Measurements from ENCODE around the gene GRM8.
"Not testable (repeated sequence)": the region's sequence is repeated elsewhere in the genome, so short reads cannot be mapped to it uniquely, and the experiment has no call there.

The GRM8 gene

GRCh38 chr7:126720232-126720631 lies 532.5 kb downstream of the GRM8 start:
- no peak for DNase-seq (ENCODE audit: low read depth in 2 of 2)

GRCh38 chr7:126718419-126718818 lies 534.3 kb downstream of the GRM8 start:
- DNase-seq (ENCODE audit: low read depth in 2 of 2), result no peak

- DNase-seq (ENCODE audit: low read depth in 2 of 2), result no peak
These were observed 536.4 kb downstream of the GRM8 start for GRCh38 chr7:126716321-126716720.

- no peak for DNase-seq (ENCODE audit: low read depth in 2 of 2)
These were observed 537.7 kb downstream of the GRM8 start for GRCh38 chr7:126715076-126715475.

GRCh38 chr7:126702242-126703016 lies 550.3 kb downstream of the GRM8 start:
- no peak for DNase-seq (ENCODE audit: low read depth in 2 of 2)

GRCh38 chr7:126700807-126701604 lies 551.7 kb downstream of the GRM8 start:
- peak in 1 of 2 donors; percentile 6 for DNase-seq (ENCODE audit: low read depth in 2 of 2)

- no peak for DNase-seq (ENCODE audit: low read depth in 2 of 2)
These were observed 553.0 kb downstream of the GRM8 start for GRCh38 chr7:126699707-126700106.

- no peak for DNase-seq (ENCODE audit: low read depth in 2 of 2)
These were observed 553.8 kb downstream of the GRM8 start for GRCh38 chr7:126698909-126699308.

- no peak for DNase-seq (ENCODE audit: low read depth in 2 of 2)
These were observed 554.3 kb downstream of the GRM8 start for GRCh38 chr7:126698446-126698845.

GRCh38 chr7:126696256-126697038 lies 556.3 kb downstream of the GRM8 start:
- no peak for DNase-seq (ENCODE audit: low read depth in 2 of 2)

- no peak for DNase-seq (ENCODE audit: low read depth in 2 of 2)
These were observed 561.6 kb downstream of the GRM8 start for GRCh38 chr7:126690848-126691751.

- no peak for DNase-seq (ENCODE audit: low read depth in 2 of 2)
These were observed 562.6 kb downstream of the GRM8 start for GRCh38 chr7:126690104-126690503.

- no peak for DNase-seq (ENCODE audit: low read depth in 2 of 2)
These were observed 563.7 kb downstream of the GRM8 start for GRCh38 chr7:126689037-126689436.

- no peak for DNase-seq (ENCODE audit: low read depth in 2 of 2)
These were observed 566.3 kb downstream of the GRM8 start for GRCh38 chr7:126686474-126686873.

- DNase-seq (ENCODE audit: low read depth in 2 of 2), result no peak
These were observed 567.1 kb downstream of the GRM8 start for GRCh38 chr7:126685596-126685995.

GRCh38 chr7:126685018-126685573 lies 567.6 kb downstream of the GRM8 start:
- no peak for DNase-seq (ENCODE audit: low read depth in 2 of 2)

- no peak for DNase-seq (ENCODE audit: low read depth in 2 of 2)
These were observed 570.6 kb downstream of the GRM8 start for GRCh38 chr7:126682176-126682575.

GRCh38 chr7:126668762-126669161 lies 584.0 kb downstream of the GRM8 start:
- DNase-seq (ENCODE audit: low read depth in 2 of 2), result not testable (repeated sequence)

GRCh38 chr7:126668367-126668752 lies 584.4 kb downstream of the GRM8 start:
- DNase-seq (ENCODE audit: low read depth in 2 of 2), result no peak

- DNase-seq (ENCODE audit: low read depth in 2 of 2), result no peak
These were observed 584.9 kb downstream of the GRM8 start for GRCh38 chr7:126667742-126668366.
